Measurements from ENCODE around the gene COG5. TPM values are rescaled to one million over a fixed set of nuclear protein-coding genes. Genes with fewer than 3 reads are reported as not detected.

COG5 gene
- total RNA-seq, 2 donors from 2014 or later = 50.1 to 102 TPM

DNA sequence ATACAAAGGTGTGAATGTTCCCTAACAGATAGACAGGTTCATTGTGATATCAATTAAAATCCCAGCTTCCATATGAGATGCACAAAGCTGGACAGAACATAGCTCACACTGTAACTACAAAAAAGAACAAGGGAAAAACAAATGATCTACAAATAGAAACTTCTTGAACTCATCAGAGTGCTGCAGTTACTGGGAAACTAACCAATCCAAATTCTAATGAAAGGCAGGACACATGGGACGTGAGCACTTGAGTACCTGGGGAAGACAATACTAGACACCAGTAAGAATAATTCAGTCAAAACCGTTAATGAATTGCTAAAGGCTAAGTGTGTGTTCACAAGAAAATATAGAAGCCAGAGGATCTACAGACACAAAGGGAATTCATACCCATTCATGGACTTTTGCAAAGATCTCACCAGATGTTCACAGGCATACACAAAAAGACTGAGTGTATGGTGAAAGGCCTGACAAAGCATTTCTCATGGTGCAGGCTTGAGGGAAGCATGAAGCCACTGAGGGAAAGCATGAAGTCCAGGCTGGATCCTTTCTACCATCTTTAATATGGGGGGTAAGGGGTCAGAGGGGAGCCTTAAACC lies 101.7 kb downstream of the COG5 start:
- DNase-seq = no peak
- intact Hi-C loops (cut with DNase I) = loop anchor here (10.0 kb wide), 1 partner anchor 263 kb away; no protein-coding TSS in a partner anchor
- no peak overlapping the region for H3K27ac ChIP-seq
- TF ChIP-seq, protein P1, sequence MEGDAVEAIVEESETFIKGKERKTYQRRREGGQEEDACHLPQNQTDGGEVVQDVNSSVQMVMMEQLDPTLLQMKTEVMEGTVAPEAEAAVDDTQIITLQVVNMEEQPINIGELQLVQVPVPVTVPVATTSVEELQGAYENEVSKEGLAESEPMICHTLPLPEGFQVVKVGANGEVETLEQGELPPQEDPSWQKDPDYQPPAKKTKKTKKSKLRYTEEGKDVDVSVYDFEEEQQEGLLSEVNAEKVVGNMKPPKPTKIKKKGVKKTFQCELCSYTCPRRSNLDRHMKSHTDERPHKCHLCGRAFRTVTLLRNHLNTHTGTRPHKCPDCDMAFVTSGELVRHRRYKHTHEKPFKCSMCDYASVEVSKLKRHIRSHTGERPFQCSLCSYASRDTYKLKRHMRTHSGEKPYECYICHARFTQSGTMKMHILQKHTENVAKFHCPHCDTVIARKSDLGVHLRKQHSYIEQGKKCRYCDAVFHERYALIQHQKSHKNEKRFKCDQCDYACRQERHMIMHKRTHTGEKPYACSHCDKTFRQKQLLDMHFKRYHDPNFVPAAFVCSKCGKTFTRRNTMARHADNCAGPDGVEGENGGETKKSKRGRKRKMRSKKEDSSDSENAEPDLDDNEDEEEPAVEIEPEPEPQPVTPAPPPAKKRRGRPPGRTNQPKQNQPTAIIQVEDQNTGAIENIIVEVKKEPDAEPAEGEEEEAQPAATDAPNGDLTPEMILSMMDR (IDR thresholded peaks at IDR 0.05) = no peak
- TF ChIP-seq POLR2A (IDR thresholded peaks at IDR 0.05) = no peak
- no peak overlapping the region for H3K4me3 ChIP-seq
- no peaks in the 10 kb centered on the region for H3K9me3 ChIP-seq
- 71 to 75% methylated on average over 2 of the region's 2 CpGs for WGBS, 2 donors
- no peaks in the 10 kb centered on the region for H3K27me3 ChIP-seq
- H3K4me1 ChIP-seq = no peaks in the 10 kb centered on the region
- ATAC-seq = no peak
- no peaks in the 10 kb centered on the region for H3K36me3 ChIP-seq (replicated peaks in 1 of 2; ENCODE audit: insufficient read depth in 1 of 2, low read depth in 2 of 2)

DNA sequence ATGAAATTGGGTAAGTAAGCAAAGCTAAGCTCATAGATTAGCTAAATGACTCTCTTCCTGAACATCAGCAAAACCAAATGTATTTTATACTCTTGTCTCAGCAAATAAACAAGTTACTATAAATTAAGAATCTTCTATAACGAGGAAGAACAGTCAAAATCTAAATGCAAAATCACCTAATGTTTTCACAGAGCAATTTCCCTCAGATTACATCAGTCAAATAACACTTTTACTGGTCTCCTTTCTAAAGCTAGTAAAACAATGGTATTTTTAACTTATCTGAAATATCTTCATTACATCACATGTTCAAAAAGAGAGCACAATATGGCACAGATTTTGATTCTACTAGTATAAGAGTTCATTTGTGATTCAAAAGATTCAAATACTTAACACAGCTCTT lies 110.3 kb downstream of the COG5 start:
- Histone ChIP-seq H3K27me3 (no peaks in the 10 kb centered on the region), H3K36me3 (replicated peaks in 1 of 2; ENCODE audit: insufficient read depth in 1 of 2, low read depth in 2 of 2) (no peaks in the 10 kb centered on the region), H3K4me3 (no peak overlapping the region), H3K9me3 (no peaks in the 10 kb centered on the region), H3K4me1 (no peaks in the 10 kb centered on the region), H3K27ac (no peak overlapping the region)
- DNase-seq (no peak), ATAC-seq (no peak)
- intact Hi-C loops (cut with DNase I) = no loop called here
- WGBS, 2 donors = 94% methylated on average over 1 of the region's 1 CpG
- TF ChIP-seq, protein P1 (IDR thresholded peaks at IDR 0.05) = no peak
- TF ChIP-seq POLR2A (IDR thresholded peaks at IDR 0.05) = no peak

DNA sequence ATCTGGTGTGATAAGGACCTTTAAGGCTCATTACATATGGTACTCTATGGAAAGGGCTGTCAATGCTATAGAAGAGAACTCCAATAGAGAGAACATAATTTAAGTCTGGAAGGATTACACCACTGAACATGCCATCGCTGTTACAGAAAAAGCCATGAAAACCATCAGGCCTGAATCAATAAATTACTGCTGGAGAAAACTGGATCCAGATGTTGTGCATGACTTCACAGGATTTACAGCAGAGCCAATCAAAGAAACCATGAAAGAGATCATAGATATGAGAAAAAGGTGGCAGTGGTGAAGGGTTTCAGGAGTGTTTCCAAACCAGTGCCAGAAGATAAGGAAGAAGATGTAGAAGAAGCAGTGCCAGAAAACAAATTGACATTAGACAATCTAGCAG lies 112.8 kb downstream of the COG5 start:
- intact Hi-C loops (cut with DNase I) = no loop called here
- Histone ChIP-seq H3K4me1 (no peaks in the 10 kb centered on the region), H3K9me3 (no peaks in the 10 kb centered on the region), H3K27me3 (no peaks in the 10 kb centered on the region), H3K27ac (no peak overlapping the region), H3K4me3 (no peak overlapping the region), H3K36me3 (replicated peaks in 1 of 2; ENCODE audit: insufficient read depth in 1 of 2, low read depth in 2 of 2) (no peaks in the 10 kb centered on the region)
- ATAC-seq (no peak), DNase-seq (no peak)
- 96 to 100% methylated on average over 1 of the region's 1 CpG for WGBS, 2 donors
- TF ChIP-seq, protein P1 (IDR thresholded peaks at IDR 0.05) = no peak
- no peak for TF ChIP-seq POLR2A (IDR thresholded peaks at IDR 0.05)

DNA sequence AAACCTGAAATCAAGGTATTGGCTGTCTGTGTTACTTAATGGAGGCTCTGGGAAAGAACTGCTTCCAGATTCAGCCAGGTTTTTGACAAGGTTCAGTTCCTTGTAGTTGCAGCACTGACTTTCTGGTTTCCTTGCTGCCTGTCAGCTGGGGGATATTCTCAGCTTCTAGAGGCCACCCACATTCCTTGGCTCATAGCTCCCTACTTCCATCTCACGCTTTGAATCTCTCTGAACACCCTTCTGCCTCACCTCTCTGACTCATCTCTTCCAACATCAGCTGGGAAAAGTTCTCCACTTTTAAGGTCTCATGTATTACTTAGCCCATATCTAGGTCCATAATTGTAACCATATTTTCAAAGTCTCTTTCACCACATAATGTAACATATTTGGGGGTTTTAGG lies 116.7 kb downstream of the COG5 start:
- TF ChIP-seq, protein P1 (IDR thresholded peaks at IDR 0.05) = no peak
- TF ChIP-seq POLR2A (IDR thresholded peaks at IDR 0.05) = no peak
- no peak for ATAC-seq
- WGBS, 2 donors = 100% methylated on average over 1 of the region's 1 CpG
- H3K9me3 ChIP-seq = no peaks in the 10 kb centered on the region
- H3K36me3 ChIP-seq (replicated peaks in 1 of 2; ENCODE audit: insufficient read depth in 1 of 2, low read depth in 2 of 2) = no peaks in the 10 kb centered on the region
- H3K4me1 ChIP-seq = no peaks in the 10 kb centered on the region
- H3K27me3 ChIP-seq = no peaks in the 10 kb centered on the region
- DNase-seq = no peak
- intact Hi-C loops (cut with DNase I) = no loop called here
- H3K27ac ChIP-seq = no peak overlapping the region
- no peak overlapping the region for H3K4me3 ChIP-seq

DNA sequence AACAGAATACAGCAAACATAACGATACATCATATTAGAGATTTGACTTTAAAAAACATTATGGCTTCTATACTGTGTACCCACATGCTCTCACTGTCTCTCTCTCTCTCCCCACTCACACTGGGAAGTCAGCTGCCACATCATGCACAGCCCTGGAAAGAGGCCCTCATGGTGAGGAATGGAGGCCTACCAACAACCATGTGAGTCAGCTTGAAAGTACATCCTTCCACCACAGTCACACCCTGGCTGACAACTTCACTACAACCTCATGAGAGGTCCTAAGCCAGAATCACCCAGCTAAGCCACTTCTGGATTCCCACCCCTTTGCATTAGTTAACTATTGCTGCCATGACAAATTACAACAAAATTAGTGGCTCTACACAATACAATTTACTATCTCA lies 117.2 kb downstream of the COG5 start:
- H3K27me3 ChIP-seq = no peaks in the 10 kb centered on the region
- no peak for TF ChIP-seq POLR2A (IDR thresholded peaks at IDR 0.05)
- TF ChIP-seq, protein P1 (IDR thresholded peaks at IDR 0.05) = no peak
- no peak overlapping the region for H3K4me3 ChIP-seq
- no peak for ATAC-seq
- no peak overlapping the region for H3K27ac ChIP-seq
- no peak for DNase-seq
- no peaks in the 10 kb centered on the region for H3K4me1 ChIP-seq
- 95% methylated on average over 1 of the region's 1 CpG for WGBS, 2 donors
- H3K36me3 ChIP-seq (replicated peaks in 1 of 2; ENCODE audit: insufficient read depth in 1 of 2, low read depth in 2 of 2) = no peaks in the 10 kb centered on the region
- intact Hi-C loops (cut with DNase I) = no loop called here
- no peaks in the 10 kb centered on the region for H3K9me3 ChIP-seq
